ENCODE results near the gene PLCH1.
"Not testable (repeated sequence)": the region's sequence is repeated elsewhere in the genome, so short reads cannot be mapped to it uniquely, and the experiment has no call there.

Gene PLCH1

DNA sequence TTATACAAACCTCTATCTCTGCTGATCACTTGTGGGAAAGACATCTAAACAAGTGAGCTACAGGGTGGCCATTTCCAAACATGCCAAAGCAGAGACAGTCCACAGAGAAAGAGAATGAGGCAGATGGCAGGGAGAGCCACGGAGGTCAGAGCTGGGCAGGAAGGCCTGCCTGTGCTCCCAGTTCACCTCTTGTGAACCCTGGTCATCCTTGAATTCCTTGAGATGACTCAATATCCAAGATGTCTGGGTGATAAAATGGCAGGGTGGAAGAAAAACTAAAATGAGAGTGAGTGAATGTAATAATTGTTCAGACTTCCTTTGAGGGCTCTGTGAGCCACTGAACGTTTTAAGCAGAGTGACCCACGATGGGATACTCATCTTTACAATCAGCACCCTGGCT lies 104.8 kb downstream of the PLCH1 start:
- DNase-seq, result no peak

DNA sequence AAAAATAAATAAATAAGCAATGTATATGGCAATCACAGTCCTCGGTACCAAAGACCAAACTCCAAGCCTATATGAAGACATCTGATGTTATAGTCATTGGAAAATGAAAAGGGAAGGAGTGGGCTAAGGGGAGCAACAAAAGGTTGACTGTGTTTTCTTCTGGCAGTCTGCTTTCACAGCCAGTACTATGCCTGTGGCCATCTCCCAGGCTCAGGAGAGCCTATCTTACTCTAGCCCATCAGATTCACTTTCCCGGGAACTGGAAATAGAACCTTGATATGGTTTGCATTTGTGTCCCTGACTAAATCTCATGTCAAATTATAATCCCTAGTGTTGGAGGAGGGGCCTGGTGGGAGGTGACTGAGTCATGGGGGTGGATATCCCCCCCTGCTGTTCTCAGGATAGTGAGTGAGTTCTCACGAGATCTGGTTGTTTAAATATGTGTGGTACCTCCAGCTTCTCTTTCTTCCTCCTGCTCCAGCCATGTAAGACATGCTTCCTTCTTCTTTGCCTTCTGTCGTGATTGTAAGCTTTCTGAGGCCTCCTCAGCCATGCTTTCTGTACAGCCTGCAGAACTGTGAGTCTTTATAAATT lies 105.3 kb downstream of the PLCH1 start:
- DNase-seq, result no peak

DNA sequence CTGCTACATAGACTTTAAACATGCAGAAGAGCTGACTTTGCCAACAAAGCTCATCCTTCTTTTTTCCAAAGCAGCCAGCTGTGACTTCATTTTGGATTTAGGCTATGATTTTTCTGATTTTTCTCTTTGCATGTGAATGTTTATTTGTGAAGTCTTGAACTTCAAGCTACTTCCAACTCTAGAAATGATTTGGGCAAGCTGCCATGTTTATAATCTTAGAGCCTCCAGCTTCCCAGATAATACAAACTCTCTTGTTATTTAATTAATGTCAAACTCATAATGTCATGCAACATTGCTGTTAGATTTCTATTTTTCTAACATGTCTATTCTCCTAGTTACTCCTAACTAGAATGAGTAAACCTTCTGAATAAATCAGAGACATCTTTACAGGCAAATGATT lies 106.4 kb downstream of the PLCH1 start:
- DNase-seq, result not testable (repeated sequence)

DNA sequence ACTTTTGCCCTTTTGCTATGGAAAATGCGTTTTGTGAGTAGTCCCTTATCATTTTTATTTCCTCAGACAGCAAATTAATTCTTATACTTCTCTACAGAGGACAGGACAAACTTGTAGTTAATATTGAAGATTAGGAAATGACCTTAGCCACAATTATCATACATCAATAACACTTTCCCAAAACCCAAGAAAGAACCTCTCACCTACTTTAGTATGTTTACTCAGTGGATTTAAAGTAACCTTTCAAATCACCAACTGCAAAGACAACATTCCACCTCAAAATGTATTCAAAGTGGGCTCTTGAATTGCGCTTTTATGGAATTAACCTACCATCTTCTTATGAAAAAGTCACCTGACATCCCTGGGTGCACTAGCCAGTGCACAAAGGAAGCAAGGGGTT lies 107.3 kb downstream of the PLCH1 start:
- no peak for DNase-seq

DNA sequence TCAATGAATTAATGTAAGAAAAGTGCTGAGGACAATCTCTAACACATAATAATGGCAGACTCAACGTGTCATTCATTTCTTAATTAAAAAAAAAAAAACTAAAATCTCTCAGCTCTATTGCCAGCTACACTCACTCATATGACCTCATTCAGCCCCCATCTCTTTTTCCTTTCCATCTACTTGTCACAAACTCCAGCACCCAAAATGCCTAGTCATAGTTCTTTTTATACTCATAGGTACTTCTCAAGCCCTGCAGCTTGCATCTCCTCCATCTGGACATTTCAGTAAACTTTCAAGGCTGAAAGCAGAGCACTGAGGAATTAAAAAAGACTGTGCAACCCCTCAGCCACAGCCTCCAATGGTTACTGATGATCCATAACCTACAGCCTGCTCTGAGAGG lies 109.8 kb downstream of the PLCH1 start:
- DNase-seq, result no peak

DNA sequence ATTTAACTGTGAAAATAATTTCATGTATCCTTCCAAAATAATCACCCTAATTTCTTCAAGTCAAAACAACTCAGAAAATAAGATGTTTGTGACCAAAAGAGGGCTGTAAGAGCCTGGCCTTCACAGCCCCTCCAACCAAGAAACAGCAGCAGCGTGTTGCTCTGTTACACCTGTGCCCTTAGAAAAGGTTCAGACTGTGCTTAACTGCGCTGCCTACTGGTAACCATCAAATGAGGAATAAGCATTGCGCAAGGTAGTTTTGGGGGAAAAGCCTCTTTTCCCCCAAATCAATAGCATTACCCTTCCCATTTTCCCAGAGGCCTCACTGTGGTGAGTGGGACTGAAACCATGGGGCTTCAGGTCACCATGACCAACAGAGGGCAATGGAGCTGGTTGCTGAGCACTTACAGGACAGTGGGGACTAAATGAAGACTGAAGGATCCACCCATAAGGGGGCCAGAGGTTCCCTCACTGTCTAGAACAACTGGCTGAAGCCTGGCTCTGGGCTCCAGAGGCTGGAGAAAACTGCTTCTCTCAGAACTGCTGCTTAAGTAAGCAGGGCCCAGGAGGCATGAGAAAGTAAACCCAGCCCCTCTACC lies 110.7 kb downstream of the PLCH1 start:
- DNase-seq, result no peak

DNA sequence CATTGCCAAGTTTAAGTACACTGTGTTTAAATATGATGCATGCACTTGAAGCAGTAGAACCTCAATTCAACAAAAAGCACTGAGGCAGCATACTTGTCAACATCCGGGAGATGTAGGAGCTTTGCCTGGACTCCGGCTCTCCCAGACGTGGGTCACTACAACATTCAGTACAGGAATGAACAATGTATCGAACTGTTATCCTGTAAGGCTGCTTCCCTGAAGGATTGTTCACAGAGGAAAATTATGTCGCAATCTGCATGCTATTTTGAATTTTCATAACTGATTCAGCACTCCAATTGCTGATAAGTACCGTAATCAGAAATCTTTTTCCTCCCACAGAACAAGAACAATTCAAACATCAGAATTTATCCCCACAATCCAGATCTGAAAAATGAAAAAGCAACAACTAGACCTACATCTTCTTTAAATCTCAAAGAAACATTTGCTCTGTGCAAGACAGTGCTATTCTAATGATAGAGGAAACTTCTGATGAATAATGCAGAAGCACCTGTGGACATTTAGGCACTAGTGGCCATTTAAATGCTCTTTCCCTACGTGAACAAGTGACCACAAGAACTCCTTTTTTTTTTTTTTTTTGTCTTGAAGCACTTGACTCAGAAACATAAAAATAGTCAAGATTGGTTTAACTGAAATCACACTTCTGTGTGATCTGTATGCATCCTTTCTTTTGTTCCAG lies 113.4 kb downstream of the PLCH1 start:
- DNase-seq, result no peak

DNA sequence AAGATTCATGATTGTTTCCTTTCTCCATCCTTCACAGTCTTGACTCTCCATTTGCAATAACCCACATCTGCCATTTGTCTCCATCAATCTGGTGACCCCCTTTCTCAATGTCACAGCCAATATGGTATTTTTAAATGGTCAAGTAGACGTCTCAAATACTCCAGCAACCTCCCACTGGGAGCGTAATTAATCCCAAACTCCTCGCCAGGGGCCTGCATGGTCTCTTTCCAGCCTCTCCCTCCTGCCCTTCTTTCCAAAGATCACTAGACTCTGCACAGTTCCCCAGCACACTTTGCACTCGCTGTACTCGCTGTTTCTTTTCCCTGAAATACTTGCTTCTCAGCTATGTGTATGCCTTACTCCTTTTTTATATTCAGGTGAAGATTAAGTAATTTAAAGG lies 115.3 kb downstream of the PLCH1 start:
- DNase-seq, result no peak

DNA sequence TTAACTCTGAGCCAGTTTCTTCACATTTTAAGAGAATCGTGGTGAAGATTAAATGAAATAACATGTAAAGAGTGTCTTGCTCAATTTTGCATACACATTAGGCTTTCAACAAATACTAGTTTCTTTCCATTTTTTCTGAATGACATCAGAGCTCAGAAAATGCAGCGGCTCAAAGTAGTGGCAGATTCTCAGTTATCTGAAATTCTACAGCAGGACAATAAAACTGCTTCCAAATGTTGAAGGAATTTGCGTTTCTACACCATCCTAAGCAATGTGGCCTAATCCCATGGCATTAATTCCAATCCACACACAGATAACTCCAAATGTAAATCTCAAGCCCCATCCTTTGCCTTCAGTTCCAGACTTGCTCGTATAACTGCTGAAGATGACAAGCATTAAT lies 115.8 kb downstream of the PLCH1 start:
- no peak for DNase-seq

DNA sequence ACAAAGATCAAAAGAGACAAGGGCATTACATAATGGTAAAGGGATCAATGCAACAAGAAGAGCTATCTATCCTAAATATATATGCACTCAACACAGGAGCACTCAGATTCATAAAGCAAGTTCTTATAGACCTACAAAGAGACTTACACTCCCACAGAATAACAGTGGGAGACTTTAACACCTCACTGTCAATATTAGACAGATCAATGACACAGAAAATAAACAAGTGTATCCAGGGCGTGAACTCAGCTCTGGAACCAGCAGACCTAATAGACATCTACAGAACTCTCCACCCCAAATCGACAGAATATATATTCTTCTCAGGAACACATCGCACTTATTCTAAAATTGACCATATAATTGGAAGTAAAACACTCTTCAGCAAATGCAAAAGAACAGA lies 122.2 kb downstream of the PLCH1 start:
- DNase-seq, result not testable (repeated sequence)

DNA sequence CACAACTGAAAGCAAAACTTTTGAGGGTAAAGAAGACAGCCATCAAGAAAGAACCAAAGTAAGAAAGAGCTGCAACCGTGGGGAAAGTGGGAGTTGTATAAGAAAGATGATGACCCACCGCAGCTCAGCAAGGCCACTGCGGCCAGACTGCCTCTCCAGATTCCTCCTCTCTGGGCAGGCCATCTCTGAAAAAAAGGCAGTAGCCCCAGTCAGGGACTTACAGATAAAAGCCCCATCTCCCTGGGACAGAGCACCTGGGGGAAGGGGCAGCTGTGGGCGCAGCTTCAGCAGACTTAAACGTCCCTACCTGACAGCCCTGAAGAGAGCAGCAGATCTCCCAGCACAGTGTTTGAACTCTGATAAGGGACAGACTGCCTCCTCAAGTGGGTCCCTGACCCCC lies 124.3 kb downstream of the PLCH1 start:
- DNase-seq, result not testable (repeated sequence)

DNA sequence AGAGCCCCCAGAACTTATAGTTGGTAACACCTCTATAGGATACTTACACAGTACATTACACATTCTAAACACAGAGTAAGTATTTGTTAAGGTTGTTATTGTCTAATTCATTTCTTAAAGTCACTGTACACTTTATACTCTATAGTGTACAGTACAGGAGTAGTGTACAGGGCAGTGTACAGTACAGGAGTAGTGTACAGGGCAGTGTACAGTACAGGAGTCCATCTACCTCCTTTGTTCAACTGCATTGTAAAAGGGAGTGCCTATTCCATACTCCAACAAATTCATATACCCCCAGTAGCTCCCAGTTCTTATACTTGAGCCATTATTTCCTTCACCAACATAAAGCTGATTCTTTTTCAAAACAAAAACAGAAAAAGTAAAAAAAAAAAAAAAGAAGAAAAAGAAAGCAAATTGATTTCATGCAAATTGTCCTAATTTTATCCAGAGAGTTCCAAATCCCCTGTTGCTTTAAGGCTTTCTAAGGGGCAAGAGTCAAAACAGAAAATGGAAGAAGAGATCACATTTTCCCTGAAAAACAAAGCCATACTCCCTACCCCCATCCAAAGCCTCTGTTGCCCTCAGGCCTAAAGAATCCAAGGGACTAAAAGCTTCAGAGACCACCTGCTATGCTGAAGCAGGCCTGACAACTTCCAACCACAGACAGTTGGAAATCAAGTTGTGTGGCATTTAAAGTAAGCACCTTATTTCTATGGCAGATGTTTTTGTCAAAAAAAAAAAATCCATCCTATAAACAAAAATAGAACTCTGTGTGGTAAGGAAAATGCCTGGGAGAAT lies 125.6 kb downstream of the PLCH1 start:
- no peak for DNase-seq

DNA sequence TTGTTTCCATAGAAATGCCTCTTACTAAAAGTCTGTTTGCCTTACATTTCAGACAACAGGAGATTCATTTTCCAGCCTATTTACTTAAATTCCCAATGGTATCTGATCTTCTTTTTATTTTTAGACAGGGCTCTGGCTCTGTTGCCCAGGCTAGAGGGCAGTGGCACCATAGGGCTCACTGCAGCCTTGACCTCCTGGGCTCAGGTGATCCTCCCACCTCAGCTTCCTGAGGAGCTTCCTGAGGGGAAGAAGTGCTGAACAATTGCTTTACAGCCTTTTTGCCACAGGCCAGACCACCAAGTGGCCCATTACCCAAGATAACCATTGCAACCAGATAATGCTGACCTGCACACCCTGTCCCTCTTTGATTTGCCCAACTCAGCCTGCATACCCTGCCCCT lies 126.3 kb downstream of the PLCH1 start:
- no peak for DNase-seq

DNA sequence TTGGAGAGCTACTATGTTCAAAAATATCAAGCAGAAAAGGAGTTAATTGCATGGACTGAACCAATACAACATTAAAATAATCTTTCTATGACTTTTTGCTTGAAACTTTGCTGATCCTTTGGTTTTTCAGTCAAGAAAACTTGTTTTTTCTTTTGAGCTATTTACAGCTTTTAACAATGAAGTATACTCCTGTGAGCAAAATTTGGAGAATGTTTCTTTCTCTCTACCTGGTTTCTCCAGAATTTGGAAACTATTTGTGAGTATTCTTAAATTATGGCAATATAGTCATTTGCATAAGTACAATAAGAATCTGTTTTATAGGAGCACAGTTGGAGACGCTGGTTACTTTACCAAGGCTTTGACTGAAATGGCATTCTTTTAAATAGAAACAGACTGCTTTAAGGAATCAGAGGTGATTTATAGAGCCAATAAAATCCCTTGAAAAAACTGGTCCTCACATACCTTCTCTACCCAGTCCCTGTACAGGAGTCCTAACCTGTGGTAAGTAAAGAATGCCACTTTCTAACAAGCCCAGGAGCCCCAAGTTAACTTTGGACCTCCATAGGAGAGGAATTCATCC lies 127.4 kb downstream of the PLCH1 start:
- no peak for DNase-seq

DNA sequence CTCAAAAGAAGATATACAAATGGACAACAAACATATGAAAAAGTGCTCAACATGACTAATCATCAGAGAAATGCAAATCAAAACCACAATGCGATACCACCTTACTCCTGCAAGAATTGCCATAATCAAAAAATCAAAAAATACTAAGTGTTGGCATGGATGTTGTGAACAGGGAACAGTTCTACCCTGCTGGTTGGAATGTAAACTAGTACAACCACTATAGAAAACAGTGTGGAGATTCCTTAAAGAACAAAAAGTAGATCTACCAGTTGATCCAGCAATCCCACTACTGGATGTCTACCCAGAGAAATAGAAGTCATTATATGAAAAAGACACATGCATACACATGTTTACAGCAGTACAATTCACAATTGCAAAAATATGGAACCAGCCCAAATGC lies 129.7 kb downstream of the PLCH1 start:
- DNase-seq, result not testable (repeated sequence)

DNA sequence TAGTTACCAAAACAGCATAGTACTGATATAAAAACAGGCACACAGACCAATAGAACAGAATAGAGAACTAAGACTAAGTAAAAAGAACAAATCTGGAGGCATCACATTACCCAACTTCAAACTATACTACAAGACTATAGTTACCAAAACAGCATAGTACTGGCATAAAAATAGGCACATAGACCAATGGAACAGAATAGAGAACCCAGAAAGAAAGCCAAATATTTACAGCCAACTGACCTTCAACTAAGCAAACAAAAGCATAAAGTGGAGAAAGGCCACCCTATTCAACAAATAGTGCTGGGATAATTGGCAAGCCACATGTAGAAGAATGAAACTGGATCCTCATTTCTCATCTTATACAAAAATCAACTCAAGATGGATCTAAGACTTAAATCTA lies 130.5 kb downstream of the PLCH1 start:
- DNase-seq, result not testable (repeated sequence)

DNA sequence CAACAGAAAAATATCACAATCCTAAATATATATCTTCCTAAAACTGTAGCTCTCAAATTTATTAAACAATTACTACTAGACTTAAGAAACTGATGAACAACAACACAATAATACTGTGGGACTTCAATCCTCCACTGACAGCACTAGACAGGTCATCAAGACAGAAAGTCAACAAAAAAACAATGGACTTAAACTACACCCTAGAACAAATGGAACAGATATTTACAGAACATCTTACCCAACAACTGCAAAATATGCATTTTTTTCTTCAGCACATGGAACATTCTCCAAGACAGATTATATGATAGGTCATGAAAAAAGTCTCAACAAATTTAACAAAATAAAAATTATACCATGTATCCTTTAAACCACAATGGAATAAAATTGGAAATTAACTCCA lies 133.4 kb downstream of the PLCH1 start:
- no peak for DNase-seq

DNA sequence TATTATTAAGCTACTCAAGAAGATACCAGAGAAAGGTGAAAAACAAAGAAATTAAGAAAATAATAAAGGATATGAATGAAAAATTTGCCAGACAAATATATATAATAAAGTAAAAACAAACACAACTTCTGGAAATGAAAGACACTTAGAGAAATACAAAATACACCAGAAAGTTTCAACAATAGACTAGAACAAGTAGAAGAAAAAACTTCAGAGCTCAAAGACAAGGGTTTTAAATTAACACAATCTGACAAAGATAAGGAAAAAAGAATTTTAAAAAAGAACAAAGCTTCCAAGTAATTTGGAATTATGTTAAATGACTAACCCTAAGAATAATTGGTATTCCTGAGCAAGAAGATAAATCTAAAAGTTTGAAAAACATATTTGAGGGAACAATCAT lies 135.3 kb downstream of the PLCH1 start:
- DNase-seq, result no peak

DNA sequence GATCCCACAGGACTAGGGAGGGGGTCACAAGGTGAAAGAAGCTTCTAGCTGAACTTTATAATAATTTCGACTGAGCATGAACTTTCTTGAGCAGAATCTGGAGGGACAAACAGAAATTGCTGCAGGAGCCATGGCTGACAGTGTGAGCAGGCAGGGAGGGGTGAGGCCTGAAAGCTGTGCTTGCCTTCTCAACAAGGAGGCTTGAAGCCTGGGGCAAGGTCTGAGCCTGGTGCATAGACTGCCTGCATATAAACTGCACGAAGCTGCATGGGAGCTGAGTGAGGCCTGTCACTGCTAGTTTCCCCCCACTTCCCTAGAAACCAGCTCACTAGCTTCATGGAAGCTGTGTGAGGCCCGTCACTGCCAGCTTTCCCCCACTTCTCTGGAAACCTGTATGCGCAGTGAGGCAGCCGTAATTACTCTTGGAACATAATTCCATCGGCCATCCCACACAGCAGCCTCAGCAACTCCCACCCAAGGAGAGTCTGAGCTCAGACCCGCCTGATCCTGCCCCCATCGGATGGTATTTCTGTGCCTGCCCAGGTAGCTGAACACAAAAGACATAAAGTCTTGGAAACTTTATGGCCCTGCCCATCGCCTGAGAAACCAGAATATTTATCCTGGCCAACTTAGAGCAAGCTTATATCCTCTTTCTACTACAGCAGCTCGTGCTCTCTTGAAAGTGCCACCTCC lies 136.5 kb downstream of the PLCH1 start:
- DNase-seq, result no peak

DNA sequence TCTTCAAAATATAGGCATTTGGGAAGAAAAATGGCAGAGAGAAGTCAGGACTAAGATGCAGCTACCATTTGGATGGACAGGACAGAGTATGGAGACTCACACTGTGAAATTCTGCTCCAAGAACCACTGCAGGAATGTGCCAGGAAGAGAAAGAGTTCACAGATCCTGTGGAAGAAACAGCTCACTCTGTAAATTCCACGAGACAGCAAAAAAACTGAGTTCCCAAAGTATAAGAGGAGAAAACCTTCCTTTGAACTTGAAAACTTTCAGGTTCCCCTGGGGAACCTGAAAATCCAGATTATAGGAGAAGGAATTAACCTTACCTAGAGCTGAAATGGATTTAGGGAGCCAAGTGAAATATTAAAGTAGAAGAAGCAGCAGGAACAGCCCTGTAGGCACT lies 137.1 kb downstream of the PLCH1 start:
- DNase-seq, result no peak

DNA sequence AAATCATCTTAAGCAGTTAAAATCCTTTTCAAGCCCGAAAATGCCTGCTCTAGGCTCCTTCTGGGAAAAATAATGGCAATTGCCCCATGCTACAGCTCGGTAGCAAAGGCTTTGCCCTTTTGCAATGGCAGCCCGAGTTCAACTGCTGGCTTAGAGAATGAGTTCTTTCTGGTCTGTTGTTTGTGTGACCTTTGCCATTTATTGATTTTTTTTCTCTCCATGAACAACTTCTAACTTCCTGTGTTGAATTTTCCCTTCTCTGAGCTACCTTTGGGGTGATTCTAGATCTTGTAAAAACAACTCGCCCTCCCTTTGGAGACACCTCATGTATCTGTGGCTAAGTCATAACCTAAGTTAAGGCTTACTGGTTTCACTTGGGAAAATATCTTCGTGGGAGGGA lies 139.3 kb downstream of the PLCH1 start:
- no peak for DNase-seq

DNA sequence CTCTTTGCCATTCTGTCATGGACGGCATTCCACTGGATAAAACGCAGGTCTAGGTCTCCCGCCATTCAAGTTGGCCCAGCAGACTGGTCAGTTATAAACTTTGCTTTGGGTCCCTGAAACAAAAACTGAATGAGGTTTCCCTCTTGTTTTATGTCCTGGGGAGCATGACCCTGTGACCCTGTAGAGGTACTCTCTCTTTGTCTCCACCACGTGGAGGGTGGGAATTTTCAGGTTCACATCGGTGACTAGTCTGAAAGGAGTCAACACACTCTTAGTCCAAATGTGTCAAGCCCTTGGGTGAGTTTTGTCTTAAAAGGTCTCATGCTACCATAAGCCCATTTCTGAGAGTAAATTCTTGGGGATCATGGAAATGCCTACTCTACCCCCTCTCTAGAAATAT lies 139.9 kb downstream of the PLCH1 start:
- DNase-seq, result no peak

DNA sequence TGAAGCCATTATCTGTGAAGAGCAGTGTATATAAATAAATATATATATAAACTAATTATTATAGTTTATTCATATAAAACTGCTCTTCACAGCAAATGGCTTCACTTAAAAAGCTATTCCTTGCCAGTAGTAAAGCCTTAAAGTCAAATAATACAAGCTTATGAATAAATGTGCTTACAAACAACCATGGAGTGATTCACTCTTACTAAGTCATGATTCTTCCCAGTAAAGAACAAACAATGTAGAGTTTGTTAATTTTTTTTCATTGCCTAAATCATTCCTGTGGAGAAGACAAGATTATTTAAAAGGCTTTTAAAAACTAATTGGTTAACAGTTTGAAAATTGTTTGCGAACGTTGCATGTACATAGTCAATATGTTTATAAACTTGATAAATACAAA lies 140.7 kb downstream of the PLCH1 start:
- DNase-seq, result no peak

Data from AML-193 (cell line).